GM19452 (cell line): ENCODE data around the gene SLC38A3.
"Not testable (repeated sequence)": the region's sequence is repeated elsewhere in the genome, so short reads cannot be mapped to it uniquely, and the experiment has no call there.

Experiments
- ATAC-seq: cut with Tn5 transposase; IDR thresholded peaks from one replicate; pipeline ENCODE4 v1.9.1; 2021; ENCODE audit not compliant: unreplicated experiment

The SLC38A3 gene

DNA sequence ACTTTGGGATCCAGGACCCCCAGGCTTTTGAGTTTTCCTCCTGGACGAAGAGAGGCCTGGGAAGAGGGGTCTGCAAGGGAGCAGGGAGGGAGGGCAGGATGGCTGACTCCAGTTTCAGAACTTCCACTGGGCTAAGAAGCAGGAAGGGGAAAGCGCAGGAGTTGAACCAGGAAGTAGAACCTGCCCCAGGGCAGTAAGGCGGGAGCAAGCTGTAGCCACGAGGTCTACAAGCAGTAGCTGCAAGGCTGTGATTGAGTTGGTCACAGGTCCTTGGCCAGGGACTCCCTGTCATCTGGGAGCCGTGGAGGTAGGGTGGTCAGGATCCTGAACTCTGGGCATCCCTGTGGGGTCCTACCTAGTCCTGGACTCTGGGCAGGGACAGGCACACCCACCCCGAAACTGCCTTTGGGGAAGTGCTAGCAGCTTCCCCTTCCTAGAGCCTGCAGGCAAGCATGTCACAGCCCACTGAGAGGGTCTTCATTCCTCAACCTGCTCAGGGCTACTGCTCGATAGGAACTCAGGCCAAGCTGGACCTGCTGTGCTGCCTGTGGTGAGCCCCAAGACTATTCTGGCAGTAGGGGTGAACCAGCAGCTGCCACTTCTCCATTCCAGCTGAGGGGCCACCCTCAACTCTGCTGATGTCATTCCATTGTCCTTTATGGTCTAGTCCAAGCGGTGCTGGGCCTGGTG is 25.2 kb downstream of the SLC38A3 start:
- no peak for ATAC-seq

- ATAC-seq, result no peak
Measured at GRCh38 chr3:50230794-50231125, 25.7 kb downstream of the SLC38A3 start.

GRCh38 chr3:50231581-50231980 is 26.5 kb downstream of the SLC38A3 start:
- ATAC-seq, result no peak

- no peak for ATAC-seq
Measured at GRCh38 chr3:50232303-50232702, 27.2 kb downstream of the SLC38A3 start.

GRCh38 chr3:50233176-50233575 is 28.1 kb downstream of the SLC38A3 start:
- no peak for ATAC-seq

GRCh38 chr3:50235716-50236483 is 30.8 kb downstream of the SLC38A3 start, which contains the start of gene GNAI2:
Gene GNAI2 (plus strand): TSS chr3:50236204. CDS start chr3:50236336, 132 bp downstream.
- peak; percentile 94 for ATAC-seq

DNA sequence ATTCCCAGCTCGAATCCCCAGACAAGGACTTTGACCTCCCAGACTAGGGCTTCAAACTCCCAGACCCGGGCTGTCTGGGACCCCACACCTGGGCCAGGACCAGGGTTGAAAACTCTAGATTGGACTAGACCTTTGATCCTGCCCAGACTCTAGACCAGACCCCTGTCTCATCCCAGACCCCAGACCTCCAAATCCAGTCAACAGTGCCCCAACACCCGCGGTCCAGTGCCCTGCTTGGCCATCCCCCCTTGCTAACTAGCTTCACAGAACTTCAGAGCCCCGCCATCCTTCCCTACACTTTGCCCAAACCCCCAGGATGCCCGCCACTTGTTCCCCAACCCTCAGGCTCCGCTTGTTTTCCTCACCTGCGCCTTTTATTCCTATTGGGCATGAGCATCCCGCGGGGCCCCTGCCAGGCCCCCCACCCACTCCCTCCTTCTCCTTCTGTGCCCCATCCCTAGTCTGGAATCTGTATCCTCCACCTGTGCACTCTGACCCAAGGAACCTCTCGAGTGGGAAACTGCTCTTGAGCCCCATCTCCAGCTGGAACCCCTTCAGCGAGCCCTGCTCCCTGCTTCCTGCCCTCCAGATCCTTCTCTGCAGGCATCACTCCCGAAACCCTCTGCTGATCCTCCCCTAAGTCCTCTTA is 31.5 kb downstream of the SLC38A3 start:
- ATAC-seq, result no peak

GRCh38 chr3:50237133-50237651 is 32.1 kb downstream of the SLC38A3 start:
- ATAC-seq, result no peak

GRCh38 chr3:50237754-50238548 is 32.9 kb downstream of the SLC38A3 start:
- ATAC-seq, result peak; percentile 37

GRCh38 chr3:50238549-50239026 is 33.5 kb downstream of the SLC38A3 start:
- ATAC-seq, result no peak

DNA sequence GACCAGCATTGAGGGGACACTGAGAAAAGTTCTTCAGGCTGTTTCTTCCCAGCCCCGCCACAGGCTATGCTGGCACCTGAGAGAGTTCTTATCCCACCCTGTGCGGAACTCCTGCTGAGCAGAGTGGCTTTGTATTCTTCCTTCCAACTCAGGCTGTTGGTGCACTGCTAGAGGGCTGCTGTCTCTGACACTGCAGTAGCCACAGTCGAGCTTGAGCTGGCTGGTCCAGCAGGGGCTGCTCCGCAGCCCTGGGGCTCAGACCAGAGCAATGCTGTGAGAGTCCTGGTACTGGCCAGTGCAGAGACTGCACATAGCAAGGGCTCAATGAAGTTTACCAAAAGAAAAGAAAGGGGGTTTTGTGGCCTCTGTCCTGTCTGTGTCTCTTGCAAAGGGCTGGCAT is 34.6 kb downstream of the SLC38A3 start:
- ATAC-seq, result no peak

GRCh38 chr3:50241163-50241562 is 36.1 kb downstream of the SLC38A3 start:
- ATAC-seq, result no peak

DNA sequence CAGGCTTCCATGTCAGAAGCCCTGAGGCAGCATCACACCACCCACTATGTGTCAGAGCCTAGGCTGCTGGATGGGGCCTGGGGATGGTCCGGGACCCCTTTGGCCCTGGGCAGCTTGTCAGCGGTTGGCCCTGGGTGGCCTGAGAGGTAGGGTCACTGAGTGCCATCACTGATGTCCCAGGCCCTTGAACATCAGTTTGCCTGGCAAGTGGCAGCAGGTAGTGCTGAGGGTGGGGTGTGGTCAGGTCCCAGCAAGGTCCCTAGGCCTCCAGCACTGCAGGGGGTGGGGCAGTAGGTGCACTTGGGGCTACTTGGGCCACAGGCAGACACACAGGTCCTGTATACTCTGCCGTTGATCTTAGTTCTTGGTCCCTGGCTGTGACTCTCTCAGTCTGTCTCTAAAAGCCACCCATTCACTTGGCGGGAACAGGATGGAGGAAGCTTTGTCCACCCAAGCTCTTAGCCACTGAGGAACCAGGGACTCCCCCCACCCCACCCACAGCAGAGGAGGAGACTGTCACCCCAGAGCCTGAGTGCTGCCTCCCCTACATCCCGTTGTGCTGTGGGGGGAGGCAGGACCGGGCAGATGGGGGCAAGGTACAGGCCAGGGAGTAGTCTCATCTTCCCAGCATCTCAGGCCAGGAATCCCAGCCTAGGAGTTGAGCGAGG is 36.8 kb downstream of the SLC38A3 start:
- no peak for ATAC-seq

DNA sequence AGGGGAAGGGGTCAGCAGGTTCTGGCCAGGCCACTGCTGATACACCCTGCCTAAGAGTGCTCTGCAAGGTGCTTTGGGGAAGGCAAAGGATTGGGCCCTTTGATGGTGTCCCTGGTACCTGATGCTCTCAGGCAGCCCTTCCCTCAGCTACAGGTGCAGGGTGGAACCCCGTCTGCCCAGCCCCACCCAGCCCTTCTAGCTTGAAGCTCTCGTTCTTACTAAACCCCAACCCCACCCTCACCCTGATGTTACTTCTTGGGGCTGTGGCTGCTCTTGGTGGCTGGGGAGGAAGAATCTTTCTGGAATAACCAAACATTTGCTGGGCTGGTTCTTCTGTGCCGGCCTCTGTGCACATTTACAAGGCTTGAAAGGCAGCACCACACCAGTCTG is 37.3 kb downstream of the SLC38A3 start:
- ATAC-seq, result no peak

DNA sequence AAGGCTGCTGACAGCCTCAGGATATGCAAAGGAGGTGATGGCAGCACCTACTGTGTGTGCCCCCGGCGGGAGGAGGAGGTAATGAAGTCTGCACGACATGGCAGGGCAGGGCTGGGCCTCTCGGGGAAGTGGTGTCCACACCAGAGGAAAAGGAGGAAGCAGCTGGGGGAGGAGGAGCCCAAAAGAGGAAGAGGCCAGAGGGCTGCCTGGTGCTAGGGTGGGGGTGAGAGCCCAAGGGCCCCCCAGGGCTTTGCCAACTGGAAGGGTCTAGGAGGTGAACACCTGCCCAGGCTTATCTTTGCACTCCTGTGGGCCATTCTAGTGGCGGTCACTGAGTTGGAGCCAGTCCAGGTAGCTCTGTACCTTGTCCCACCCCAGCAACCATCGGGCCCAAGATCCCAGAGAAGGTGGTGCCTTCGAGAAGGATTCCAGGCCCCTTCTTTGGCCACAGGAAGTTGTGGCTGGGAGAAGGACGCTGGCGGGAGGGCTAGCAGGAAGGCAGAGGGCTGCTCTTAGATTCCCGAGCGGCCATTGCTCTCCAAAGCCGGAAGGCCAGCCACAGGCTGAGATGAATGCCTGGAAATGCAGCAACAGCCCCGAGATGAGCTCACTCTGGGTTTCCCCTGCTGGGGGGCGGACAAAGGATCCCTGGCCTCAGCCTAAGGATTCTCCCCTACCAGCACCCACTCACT is 37.9 kb downstream of the SLC38A3 start:
- ATAC-seq, result no peak

DNA sequence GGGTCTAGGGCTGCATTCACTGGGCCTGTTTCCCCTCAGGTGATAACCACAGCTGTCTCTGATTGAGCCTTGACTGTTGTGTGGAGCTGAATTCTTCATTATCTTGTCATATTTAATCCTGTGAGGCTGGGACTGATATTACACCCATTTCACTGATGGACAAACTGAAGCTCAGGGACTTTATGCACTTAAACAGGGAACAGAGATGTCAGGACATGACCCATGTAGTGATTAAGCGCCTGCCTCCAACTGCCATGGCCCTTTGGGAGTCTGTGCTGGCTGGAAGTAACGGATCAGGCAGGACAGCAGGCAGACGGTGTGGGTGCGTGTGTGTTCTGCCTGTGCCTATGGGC is 38.4 kb downstream of the SLC38A3 start:
- no peak for ATAC-seq

DNA sequence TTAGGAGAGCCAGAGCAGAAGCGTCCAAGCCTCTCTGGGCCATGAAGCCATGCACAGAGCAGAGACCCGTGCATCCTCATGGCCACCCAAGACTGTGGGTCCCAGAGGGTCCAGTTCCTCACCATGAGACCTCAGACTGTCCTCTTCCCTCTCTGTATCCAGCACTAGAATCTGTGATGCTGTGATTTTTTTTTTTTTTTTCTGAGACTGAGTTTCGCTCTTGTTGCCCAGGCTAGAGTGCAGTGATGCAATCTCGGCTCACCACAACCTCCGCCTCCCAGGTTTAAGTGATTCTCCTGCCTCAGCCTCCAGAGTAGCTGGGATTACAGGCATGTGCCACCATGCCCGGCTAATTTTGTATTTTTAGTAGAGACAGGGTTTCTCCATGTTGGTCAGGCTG is 39.7 kb downstream of the SLC38A3 start:
- ATAC-seq, result not testable (repeated sequence)

DNA sequence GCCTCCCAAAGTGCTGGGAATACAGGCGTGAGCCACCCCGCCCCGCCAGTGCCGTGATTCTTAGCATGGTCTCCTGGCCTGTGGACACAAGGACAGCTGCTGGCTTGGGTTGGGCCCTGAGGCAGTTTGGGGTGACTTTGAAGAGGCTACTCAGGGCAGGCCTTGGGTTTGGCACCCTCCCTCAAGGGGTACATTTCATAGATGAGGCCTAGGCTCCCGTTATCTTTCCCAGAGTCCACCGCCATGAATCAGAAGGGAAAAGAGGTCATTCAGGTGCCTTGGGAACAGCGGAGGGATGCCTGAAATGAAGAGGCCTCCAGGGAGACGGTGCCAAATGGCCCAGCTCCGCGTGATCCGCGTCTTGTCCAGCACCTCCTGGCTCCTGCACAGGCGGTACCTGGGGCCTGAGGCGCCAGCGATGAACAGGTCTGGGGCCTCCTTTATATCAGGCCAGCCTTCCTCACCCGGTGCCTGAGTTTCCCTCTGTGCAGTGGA is 40.2 kb downstream of the SLC38A3 start:
- no peak for ATAC-seq

GRCh38 chr3:50245831-50246516 is 40.9 kb downstream of the SLC38A3 start:
- peak; percentile 59 for ATAC-seq
